ENCODE results near the gene ZNF346.
A peak's percentile ranks its signal among the peaks of the same experiment; 100 is the strongest.

Gene ZNF346

DNA sequence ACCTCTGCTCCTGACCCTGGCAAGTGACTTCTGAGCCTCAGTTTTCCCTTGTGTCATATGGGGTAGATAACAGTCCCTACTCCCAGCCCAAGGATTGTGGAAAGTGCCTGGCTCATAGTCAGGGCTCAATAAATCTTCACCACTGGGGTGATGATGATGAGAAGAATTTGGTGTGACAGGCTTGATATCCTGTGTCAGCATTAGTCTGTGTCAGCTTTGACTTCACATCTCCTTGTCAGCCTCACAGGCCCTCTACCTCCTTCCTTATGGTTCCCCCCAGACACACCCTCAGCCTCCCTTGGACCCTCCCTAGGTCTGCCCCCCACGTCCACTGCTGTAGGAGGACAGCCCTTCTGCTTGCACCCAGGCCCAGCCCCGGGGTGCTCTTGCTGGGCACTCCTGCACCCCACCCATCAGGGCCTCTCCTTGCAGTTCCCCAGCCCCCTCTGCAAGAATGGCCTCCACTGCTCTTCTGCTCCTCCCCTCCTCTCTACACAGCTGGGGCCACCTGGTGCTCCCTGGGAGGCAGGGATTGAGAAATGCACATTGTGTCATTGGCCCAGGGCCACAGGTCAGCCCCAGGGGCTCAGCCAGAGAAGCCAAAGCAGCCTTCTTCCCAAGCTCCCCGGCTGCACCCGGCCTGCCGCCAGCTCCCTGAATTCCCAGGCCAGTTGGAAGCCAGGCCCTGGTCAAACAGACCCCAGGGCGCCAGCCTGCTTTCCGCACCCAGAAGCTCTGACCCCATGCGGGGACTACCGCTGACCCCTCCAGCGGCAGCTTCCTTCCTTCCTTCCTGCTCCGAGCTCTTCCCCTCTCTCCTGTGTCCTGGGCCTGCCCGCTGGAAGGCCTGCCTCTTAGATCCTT is 72.0 kb downstream of the ZNF346 start:
- DNase-seq (ENCODE audit: low spot score) = peak; percentile 97

DNA sequence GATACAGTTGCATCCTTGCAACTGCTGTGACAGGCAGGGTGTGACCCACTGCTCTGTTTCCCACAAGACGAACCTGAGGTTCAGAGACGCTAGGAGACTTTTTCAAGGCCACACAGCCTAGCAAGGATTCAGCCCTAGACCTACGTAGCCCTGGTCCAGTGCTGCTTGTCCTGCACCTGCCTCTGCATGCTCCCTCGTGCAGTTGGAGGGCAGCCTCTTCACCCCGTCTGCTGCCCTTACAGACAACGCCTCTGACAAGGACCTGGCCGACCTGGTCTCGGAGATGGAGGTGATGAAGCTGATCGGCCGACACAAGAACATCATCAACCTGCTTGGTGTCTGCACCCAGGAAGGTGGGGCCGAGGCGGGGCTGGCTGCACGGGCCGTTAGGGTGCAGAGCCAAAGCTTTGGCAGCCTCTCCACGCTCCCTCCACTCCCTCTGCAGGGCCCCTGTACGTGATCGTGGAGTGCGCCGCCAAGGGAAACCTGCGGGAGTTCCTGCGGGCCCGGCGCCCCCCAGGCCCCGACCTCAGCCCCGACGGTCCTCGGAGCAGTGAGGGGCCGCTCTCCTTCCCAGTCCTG is 72.7 kb downstream of the ZNF346 start:
- no peak for DNase-seq (ENCODE audit: low spot score)

DNA sequence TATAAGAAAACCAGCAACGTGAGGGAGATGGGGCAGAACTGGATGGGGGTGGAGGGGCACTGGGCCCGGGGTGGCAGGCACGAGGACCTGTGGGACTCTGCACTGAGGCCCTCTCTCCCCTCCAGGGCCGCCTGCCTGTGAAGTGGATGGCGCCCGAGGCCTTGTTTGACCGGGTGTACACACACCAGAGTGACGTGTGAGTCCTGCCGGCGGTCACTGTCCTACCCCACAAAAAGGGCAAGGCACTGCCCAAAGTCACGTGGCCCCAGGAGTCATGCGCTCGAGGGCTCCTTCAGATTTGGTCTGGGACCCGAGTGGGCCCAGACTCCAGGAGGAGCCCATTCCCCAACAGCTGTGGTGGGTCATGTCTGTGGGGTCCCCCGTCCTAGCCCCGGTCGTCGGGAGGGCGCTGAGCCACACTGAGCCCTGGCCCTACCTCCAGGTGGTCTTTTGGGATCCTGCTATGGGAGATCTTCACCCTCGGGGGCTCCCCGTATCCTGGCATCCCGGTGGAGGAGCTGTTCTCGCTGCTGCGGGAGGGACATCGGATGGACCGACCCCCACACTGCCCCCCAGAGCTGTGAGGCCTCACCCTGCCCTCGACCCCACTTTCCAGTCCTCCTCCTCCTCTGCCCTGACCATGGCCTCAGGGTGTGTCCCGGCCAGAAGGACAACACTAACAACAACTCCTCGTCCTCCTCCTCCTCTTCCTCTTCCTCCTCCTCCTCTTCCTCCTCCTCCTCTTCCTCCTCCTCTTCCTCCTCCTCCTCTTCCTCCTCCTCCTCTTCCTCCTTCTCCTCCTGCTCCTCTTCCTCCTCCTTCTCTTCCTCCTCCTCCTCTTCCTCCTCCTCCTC is 73.9 kb downstream of the ZNF346 start:
- no peak for DNase-seq (ENCODE audit: low spot score)

DNA sequence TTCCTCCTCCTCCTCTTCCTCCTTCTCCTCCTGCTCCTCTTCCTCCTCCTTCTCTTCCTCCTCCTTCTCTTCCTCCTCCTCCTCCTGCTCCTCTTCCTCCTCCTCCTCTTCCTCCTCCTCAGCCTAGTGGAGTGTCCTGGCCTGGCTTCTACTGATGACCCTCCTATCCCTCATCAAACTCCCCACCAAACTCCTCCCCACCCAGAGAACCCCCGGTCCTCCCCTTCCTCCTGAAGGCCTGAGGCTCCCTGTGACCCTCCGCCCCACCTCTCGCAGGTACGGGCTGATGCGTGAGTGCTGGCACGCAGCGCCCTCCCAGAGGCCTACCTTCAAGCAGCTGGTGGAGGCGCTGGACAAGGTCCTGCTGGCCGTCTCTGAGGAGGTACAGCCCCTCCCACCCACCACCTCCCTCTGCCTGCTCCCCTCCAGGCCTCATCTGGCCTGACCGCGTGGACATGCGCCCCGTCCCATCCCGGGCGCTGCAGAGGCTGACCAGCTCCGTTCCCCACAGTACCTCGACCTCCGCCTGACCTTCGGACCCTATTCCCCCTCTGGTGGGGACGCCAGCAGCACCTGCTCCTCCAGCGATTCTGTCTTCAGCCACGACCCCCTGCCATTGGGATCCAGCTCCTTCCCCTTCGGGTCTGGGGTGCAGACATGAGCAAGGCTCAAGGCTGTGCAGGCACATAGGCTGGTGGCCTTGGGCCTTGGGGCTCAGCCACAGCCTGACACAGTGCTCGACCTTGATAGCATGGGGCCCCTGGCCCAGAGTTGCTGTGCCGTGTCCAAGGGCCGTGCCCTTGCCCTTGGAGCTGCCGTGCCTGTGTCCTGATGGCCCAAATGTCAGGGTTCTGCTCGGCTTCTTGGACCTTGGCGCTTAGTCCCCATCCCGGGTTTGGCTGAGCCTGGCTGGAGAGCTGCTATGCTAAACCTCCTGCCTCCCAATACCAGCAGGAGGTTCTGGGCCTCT is 74.8 kb downstream of the ZNF346 start:
- no peak for DNase-seq (ENCODE audit: low spot score)

DNA sequence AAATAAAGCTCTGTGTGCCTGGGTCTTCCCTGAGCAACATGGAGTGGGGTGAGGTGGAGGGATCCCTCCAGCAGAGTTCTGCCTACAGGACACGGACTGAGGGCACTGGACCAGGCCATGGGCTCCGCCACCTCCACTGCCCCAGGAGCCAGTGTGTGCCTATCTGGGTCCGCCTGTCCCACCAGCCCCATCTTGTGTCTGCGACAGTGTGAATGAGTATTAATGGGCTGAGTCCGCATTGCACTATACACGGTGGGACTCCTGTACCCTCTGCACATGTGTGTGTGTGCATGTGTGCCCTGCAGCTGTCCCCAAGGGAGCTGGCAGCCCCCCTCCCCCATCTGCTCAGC is 75.6 kb downstream of the ZNF346 start:
- no peak for DNase-seq (ENCODE audit: low spot score)

DNA sequence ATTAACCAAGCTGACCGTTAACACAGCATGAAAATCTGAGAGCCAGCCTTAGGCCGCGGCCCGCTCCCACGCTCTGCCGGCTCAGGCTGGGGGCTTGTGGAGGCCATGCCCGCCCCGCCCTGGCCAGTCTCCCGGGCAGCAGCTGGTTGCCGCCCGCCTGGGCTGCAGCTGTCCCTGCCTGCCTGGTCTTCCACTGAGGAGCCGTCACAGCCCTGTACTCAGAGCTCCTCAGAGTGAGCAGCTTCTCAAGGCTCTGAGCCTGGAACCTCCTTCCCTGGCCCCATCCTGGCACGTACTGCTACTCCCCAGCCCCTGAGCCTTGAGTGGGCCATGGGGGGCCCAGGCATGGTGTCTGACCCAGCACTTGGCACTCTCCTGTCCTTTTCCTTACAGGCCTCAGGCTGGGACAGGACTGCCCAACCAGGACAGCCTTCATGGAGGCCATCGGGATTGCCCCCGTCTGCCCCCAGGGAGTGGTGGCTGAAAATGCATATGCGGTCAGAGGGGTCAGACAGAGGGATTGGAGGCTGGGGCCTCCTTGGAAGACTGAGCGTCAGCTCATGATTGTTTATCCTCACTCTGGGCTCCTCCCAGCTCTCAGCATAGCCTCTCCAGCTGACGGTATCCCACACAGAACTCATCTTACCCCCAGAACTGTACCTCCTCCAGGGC is 76.1 kb downstream of the ZNF346 start:
- no peak for DNase-seq (ENCODE audit: low spot score)

DNA sequence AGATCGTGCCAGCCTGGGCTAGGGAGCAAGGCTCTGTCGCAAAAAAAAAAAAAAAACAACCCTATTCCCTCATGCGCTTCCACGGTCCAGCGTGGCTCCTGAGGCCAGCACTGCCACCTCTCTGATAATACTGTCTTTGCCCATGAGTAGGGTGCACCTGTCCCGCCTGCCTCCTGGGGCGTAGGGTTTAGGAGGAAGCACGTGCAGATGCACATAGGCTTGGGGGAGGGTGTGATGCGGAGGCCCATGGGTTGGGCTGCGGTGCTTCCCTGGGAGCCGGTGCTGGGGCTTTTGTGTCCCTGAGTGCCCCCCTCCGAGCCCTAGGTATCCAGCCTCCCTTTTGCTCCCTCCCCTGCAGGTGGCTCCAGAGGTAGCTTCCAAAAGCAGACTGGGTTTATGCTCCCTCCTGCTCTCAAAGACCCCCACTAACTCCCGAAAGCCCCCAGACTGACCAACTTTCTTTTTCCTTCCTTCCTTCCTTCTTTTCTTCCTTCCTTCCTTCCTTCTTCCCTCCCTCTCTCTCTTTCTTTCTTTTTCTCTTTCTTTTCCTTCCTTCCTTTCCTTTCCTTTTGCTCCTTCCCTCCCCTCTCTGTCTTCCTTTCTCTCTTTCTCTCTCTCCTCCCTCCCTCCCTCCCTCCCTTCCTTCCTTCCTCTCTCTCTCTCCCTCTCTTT is 77.1 kb downstream of the ZNF346 start:
- no peak for DNase-seq (ENCODE audit: low spot score)

DNA sequence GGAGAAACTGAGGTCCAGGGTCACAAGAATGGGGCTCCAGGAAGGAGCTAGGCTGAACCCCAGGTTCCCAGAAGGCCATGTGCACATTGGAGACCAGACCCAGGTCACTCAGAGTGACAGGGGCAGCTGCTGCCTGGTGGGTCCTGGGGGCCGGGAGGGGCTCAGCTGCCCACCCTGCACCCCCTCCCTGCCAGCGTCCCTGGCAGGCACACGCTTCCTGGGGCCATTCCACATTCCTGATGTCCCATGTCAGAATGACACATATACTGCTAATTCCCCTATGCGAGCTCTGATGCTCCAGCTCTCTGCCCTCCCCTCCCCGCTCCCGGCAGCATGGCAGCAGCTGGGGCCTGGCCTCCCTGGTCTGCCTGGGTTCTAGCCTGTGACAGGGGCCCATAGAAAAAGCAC is 78.2 kb downstream of the ZNF346 start:
- DNase-seq (ENCODE audit: low spot score) = no peak

DNA sequence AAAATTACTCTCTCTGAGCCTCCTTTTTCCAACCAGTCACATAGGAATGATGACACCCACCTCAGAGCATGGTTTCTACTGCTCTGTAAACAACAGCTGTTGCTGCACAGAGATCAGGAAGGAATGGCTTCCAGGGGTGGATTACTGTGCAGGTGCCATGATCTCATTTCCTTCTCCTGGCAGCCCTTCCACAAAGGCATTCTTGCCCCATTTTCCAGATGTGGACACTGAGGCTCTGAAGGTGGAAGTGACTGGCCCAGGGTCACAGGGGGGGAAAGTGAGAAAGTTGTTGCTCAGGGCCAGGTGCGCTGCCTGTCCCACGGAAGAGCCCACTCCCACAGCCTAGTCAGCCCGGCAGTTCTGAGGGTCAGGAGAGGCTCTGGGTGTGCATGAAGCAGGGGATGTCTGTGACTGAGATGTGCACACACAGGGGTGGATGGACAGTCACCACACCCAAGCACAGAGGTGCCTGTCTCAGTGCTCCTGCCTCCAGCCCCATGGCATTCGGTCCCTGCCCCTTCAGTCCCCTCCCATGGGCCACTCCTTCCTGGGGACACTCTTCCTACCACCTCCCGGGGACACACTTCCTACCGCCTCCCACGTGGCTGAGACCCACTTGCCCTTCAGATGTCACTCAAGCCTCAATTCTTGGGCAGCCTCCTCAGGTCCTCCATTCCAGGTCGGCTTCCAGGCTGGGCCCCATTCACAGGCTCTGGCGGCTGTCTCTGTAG is 81.2 kb downstream of the ZNF346 start:
- no peak for DNase-seq (ENCODE audit: low spot score)

DNA sequence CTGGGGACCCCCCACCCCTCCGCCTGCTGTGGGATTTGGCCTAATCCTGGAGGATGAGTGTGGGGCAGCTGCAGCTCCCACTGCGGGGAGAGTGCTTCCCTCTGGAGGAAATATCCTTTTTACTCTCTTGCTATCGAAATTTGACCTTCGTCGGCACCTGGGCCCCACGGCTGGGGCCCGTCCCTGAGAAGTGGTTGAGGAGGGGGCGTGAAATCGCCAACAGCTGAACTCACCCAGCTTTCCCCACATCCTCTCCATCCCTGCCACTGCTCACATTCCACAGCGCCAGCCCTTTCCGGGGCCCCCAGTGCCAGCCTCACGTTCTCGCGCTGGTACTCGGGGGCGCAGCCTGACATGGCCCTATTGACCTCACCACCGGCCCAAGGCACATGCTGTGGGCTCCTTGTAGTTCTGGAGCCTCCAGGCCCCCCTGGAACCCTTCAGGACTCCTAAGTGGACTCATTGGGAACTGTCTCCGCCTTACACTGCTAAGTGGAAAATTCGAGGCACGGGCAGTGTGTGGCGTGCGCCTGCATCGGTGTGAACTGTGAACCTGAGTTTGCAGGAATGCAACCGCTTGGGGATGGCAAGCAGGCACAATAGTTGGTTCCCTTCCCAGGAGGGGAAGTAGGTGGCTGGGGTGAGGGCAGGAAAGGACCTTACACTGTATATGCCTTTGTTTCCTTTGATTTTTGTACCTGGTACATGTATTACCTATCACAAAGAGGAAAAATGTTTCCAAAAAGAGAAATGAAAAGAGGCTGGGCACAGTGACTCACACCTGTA is 83.4 kb downstream of the ZNF346 start:
- DNase-seq (ENCODE audit: low spot score) = no peak

DNA sequence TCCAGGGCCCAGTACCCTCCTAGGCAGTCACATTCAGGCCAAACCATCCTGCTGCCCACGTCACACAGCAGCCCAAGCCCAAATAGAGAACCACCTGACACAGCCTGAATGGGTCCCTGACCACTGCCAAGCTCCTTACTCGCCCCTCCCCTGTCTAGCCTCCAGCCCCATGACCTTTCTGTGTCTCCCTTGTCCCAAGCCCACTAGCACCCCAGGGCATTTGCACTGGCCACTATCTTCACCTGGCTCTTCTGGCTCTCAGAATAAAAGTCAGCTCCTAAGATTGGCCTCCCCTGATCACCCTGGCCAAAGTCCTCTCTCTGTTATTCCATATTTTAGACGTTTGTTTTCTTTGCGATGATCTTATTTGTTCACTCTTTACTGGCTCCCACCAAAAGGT is 84.7 kb downstream of the ZNF346 start:
- no peak for DNase-seq (ENCODE audit: low spot score)

DNA sequence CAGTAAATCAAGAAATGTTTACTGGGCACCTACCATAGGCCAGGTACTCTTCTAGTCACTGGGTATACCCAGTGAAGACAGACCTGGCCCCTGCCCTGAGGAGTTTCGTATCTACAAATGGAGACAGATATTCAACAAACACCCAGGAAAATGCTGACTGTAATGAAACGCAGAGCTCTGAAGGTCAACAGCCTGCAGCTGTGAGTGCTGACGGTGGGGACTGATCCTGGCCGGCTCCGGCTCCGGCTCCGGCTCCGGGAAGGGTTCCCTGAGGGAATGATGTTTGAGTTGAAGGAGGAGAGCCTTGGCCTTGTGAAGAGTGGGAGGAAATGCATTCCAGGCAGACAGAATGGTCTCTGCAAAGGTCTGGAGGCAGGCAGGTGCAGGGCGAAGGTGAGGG is 87.3 kb downstream of the ZNF346 start:
- DNase-seq (ENCODE audit: low spot score) = no peak

DNA sequence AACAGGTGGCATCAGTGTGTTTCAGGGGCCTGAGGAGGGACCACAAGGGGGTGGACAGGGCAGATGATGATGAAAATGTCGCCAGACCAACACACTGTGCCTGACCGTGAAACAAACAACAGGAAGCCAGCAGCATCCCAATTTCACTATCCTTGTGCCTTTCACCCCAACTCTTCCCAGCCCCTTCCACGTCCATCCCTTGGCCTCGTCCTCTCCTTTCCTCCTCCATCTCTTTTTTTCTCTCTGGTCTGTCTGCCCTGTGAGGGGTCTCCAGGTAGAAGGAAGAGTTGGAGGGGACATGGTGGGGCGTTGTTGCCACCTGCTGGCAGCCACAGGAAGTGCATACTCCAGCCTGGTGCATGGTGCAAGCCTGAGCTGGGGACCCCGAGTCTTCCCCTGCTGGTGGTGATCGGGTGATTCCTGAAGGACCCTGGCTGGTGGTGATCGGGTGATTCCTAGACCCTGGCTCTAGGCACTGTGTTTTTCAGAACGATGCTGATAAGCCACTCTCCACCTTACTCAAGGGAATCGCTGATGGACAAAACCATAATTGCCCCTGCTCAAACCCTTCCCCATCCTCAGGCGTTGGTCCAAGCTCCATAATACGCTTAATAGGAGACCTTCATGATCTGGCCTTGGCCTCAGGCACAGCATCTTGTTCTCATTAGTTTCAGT is 89.4 kb downstream of the ZNF346 start:
- peak; percentile 94 for DNase-seq (ENCODE audit: low spot score)

DNA sequence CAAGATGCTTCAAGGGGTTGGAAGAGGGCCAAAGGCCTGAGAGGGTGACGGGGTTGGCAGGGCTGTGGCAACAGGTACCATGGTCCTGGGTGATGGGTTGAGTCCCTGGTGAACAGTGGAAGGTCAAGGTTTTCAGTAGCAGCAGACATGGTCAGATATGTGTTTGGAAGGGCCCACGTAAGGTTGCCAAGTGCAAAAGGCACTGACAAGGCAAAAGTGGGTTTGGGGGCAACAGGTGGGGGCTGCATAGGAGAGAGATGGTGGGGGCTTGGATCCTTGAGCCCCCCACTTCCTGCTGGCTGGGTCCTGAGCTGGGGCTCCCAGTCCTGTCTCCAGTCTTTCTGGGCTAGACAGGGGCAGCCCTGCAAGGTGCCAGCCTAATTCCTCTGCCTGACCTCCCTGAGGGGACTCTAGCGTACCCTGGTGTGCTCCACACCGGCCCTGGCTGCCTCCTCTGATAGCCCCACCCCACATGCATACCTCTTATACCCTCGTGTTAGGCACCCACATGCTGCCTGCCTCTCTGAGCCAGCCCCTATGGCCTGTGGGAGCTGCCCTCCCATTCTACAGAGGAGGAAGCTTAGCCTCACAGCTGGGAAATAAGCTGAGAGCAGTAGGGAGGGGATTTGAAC is 90.2 kb downstream of the ZNF346 start:
- DNase-seq (ENCODE audit: low spot score) = no peak

DNA sequence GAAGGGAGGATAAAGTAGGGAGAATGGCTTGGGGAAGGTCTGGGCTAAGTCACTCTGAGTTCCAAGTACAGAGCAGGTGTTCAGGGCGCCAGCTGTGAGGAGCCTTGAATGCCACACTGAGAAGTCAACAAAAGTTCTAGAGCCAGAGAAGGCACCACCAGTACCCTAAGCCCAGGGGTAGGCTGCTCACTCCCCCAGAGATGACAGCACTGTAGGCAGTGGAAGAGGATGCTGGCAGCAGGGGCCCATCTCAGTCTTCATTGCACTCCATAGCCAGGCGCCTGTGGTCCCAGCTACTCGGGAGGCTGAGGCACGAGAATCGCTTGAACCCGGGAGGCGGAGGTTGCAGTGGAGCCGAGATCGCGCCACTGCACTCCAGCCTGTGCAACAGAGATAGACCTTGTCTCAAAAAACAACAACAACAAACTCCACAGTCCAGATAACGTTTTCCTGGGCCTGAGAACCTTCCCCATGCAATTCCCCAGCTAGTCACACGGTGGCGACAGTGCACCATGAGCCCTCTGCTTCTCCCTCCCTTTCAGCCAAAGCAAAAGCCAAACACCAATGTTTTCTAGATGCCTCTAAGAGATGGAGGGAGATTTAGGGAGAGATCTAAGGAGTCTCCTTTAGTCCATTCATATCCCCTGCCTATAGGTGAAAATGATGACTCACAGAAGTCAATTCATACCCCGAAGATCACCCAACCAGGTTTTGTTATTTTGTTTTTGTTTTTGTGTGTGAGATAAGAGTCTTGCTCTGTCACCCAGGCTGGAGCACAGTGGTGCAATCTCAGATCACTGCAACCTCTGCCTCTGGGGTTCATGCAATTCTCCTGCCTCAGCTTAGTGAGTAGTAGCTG is 91.3 kb downstream of the ZNF346 start:
- peak; percentile 94 for DNase-seq (ENCODE audit: low spot score)

DNA sequence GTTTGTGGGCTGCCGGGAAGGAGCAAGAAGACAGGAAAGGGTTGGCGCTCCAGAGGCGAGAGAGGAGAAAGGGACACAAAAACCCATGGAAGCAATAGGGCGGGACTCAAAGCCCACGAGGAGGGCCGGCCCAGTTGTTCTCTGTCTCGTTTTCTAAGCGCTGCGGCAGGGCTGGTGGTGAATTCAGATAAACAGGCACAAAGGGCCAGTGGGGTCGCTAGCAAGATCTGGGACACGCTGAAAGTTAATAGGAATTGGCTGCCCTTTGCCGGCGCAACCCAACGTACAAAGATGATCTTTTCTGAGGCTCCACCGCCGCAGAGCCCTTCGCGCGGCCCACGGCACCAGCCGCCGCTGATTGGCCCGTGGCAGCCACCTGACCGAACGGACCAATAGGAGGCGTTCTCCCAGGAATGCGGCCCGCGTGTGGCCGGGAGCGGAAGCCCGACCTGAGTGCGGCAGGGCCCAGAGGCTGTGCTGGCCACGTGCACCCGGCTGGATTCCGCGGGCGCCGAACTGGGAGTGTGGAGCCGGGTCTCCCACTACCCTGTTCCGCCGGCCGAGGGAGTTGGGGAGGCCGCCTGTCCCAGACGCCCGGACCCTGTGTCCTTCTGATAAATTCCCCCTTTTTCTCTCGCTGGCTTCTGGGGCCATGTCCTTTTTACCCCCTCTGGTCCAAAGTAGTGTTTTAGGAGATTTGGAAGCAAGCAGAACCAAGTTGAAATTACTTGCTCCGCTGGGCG is 94.3 kb downstream of the ZNF346 start:
- no peak for DNase-seq (ENCODE audit: low spot score)
